Embryonic facial prominence (tissue), 1 donor: ENCODE data around the gene ENPEP.
A peak's percentile ranks its signal among the peaks of the same experiment; 100 is the strongest.
"Not testable (repeated sequence)": the region's sequence is repeated elsewhere in the genome, so short reads cannot be mapped to it uniquely, and the experiment has no call there.

Source experiments
- DNase-seq: peaks from one replicate; pipeline ENCODE4 v3.0.0-alpha.2; 2016; ENCODE audit errors: extremely low spot score

The ENPEP gene, protein sequence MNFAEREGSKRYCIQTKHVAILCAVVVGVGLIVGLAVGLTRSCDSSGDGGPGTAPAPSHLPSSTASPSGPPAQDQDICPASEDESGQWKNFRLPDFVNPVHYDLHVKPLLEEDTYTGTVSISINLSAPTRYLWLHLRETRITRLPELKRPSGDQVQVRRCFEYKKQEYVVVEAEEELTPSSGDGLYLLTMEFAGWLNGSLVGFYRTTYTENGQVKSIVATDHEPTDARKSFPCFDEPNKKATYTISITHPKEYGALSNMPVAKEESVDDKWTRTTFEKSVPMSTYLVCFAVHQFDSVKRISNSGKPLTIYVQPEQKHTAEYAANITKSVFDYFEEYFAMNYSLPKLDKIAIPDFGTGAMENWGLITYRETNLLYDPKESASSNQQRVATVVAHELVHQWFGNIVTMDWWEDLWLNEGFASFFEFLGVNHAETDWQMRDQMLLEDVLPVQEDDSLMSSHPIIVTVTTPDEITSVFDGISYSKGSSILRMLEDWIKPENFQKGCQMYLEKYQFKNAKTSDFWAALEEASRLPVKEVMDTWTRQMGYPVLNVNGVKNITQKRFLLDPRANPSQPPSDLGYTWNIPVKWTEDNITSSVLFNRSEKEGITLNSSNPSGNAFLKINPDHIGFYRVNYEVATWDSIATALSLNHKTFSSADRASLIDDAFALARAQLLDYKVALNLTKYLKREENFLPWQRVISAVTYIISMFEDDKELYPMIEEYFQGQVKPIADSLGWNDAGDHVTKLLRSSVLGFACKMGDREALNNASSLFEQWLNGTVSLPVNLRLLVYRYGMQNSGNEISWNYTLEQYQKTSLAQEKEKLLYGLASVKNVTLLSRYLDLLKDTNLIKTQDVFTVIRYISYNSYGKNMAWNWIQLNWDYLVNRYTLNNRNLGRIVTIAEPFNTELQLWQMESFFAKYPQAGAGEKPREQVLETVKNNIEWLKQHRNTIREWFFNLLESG

DNA sequence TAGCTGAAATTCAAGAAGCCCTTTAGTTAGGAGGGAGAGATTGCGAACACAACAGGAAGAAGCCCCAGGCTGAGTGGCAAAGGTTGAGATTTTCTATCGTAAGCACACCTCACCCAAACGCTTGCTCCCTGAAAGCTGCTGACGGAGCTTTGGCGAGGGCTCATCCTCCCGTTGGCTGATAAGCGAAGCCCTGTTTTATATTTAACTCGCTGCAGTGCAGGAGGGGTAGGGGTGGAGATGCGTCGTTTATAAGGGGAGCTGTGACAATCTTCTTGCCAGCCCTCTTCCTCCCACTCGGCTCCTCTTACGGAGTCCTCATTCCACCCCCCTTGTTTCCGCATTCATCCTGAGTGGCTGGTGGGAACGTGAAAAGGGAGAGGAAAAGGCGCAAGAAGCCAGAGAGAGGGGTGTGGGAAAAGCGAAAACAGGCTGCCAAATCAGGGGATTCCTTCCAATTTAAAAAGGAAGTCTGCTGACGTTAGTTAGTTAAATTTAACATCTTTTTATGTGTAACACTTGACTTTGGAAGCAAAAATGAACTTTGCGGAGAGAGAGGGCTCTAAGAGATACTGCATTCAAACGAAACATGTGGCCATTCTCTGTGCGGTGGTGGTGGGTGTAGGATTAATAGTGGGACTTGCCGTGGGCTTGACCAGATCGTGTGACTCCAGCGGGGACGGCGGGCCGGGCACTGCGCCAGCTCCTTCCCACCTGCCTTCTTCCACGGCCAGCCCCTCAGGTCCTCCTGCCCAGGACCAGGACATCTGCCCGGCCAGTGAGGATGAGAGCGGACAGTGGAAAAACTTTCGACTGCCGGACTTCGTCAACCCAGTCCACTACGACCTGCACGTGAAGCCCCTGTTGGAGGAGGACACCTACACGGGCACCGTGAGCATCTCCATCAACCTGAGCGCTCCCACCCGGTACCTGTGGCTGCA, at the start of gene ENPEP:
Gene ENPEP, plus strand, starts transcription at position 275 of the 938 bp plus-strand sequence. Its CDS starts 260 bp downstream, at position 535.
- DNase-seq, result no peak

- not testable (repeated sequence) for DNase-seq
Observed at GRCh38 chr4:110431805-110432204, 44.1 kb upstream of the ENPEP start.

GRCh38 chr4:110437292-110437691, 38.7 kb upstream of the ENPEP start:
- DNase-seq, result not testable (repeated sequence)

- not testable (repeated sequence) for DNase-seq
Observed at GRCh38 chr4:110439209-110439608, 36.7 kb upstream of the ENPEP start.

DNA sequence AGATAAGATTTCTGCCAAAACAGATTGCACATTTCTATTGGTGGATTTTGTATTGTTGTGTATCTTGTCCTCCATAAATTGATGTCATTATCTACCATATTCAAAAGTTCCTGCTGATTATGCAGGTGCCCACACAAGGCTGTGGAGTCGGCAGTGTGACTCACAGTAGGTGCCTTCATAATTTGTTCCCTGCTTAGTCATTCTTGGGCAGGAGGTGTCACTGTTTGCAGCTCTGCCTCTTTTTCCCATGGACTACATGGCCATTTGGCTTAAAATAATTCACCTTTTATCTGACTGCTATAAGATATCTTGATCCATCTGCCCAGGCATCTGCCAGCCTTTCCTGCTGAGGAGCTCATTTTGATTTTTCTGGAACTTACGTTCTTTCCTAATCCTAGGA, 33.6 kb upstream of the ENPEP start:
- DNase-seq, result no peak

DNA sequence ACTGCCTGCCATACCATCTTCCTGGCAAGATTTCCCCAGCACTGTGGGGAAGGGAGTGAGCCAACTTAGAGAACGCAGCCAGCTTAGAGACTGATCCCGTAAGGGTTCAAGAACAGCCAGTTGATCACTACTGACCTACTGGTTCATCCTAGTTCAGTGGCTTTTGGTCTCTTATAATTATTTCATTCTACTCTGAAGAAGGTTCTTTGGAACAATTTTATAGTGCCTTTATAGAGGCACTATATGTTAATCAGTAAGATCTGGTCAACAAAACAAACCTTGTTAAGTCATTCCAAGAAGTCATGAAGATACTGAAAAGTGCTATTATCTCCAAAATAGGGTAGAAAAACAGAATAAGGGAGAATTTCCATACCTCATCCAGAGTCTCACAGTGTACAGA, 33.2 kb upstream of the ENPEP start:
- DNase-seq, result no peak

GRCh38 chr4:110449947-110450346, 26.0 kb upstream of the ENPEP start:
- DNase-seq, result no peak

DNA sequence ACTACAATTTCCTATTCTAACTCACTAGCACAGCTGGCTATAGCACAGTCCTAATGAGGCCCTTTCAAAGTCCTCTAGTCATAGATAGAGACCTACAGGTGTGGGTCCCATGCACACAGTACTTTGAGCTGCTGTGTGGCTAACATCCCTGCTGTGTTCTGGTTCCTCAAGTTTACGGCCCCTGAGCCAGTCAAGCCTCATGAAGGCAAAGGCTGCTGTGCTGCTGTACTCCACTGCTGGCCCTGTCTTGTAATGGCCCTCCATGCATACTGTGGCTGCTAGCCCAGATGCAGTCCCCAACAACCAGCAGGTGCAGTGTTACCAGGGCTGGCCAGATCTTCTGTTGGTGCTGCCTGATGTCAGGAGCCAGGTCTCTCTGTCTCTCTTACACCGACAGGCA, 23.4 kb upstream of the ENPEP start:
- no peak for DNase-seq

GRCh38 chr4:110454441-110454840, 21.5 kb upstream of the ENPEP start:
- no peak for DNase-seq

DNA sequence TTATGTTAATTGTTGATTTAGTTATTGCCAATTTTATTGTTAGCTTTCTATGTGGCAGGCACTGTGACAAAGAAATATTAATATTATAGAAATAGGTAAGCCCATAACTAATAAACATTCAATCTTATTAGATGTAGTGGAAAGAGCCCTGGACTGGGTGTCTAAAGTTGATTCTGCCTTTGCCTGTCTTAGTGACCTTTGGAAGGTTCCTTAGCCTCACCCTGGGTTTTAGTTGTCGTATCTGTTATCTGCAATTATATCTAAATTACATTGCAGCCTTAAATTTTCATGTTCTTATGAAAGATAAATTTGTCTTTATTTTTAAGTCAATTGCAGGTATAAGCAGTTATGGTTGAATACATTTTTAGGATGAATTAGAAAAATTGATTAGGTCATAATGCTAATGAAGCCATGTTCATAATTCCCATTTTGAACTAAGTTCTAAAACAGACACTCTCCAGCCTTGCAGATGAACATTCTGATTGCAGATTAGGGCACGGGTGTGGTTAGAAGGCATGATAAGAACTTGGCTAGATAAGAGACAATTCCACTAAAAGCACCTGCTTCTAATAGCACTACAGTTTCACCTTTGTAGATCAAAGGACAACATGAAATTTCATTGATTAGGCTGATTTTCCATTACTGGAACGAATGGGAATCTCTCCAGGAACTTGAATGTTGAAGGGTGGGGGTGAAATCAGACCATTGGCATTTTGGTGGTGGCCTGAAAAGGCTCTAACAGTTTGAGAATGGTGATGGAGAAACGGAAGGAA, 17.3 kb upstream of the ENPEP start:
- no peak for DNase-seq

GRCh38 chr4:110460074-110460746, 15.7 kb upstream of the ENPEP start:
- no peak for DNase-seq

- no peak for DNase-seq
Observed at GRCh38 chr4:110467400-110467799, 8.6 kb upstream of the ENPEP start.

DNA sequence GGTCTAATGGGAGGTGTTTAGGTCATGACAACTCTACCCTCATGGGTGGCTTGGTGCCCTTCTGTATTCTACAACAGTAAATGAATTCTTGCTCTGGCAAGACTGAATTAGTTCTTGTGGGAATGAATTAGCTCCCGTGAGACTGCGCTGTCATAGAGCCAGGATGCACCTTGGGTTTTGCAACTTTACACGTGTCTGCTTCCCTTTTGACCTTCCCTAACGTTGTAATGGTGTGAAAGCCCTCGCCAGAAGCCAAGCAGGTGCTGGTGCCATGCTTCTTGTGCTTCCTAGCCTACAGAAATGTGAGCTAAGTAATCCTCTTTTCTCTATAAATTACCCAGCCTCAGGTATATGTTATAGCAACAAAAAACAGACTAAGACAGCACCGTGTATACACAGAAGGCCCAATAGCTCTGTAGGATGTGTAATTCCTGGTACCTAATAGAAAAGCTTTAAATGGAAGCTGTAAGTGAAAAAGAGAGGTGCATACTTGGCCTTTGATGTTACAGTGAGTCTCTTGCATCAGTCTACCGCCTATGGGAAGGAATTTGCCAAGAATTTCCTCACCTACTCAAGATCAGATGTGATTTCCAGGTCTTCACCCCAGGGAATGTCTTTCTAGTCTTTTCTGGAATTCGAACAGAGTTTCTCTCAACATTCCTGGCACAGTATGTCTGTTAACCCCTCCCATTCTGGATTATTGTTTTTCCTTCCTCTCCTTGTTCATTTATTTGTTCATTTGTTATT, 3.2 kb upstream of the ENPEP start:
- DNase-seq, result no peak

GRCh38 chr4:110474481-110474880, 1.5 kb upstream of the ENPEP start:
- no peak for DNase-seq

- not testable (repeated sequence) for DNase-seq
Observed at GRCh38 chr4:110475080-110475479, 875 bp upstream of the ENPEP start.

- no peak for DNase-seq
Observed at GRCh38 chr4:110477836-110478235, 1.9 kb downstream of the ENPEP start.

GRCh38 chr4:110480031-110480549, 4.1 kb downstream of the ENPEP start:
- peak; percentile 79 for DNase-seq

DNA sequence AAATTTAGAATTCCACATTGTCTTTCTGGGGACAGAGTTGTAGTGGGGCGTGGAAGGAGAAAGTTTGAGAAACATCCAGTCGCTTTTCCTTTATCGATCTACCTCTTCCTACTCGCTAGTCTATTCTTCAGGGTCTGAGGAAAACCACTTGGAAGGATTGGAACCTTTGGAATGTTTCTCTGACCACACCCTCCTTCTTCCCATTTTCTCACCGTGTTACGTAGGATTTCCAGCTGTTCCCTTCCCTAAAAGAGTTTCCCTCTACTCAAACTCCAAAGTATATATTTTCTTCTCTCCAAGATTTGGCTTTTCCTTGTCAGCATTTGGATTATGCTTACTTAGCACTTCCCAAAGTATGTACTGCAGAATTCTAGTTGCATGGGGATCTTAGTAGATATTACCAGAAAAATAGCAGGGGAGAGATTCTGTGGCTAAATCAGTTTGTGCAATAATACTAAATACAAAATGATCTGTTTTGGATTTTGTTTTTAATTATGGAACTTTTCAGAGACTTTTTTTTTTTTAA, 4.9 kb downstream of the ENPEP start:
- DNase-seq, result no peak

GRCh38 chr4:110483516-110483915, 7.6 kb downstream of the ENPEP start:
- no peak for DNase-seq
